Keratinocyte (primary cell): ENCODE data around the gene ADAMTS7.
"Not testable (repeated sequence)": the region's sequence is repeated elsewhere in the genome, so short reads cannot be mapped to it uniquely, and the experiment has no call there.

Experiments used
- EZH2 ChIP-seq: IDR thresholded peaks from one replicate; pipeline ENCODE4 v1.6.1; 2012; ENCODE audit warnings: inconsistent platforms, mild to moderate bottlenecking, low read length, moderate library complexity
- TF ChIP-seq, protein P1 (sequence below), 3 experiments: IDR thresholded peaks in 1 of 3; conservative IDR thresholded peaks in 1 of 3; optimal IDR thresholded peaks in 1 of 3; 2 replicates in 2 of 3; 3 replicates in 1 of 3; pipeline versions ENCODE3 to v1.5.1; 2011; ENCODE audit warnings: low read length in 3 of 3, mild to moderate bottlenecking in 3 of 3, moderate library complexity in 2 of 3, control low read depth in 1 of 3, inconsistent platforms in 1 of 3; ENCODE audit not compliant: insufficient read depth in 2 of 3; ENCODE audit errors: extremely low read depth in 1 of 3

DNA sequence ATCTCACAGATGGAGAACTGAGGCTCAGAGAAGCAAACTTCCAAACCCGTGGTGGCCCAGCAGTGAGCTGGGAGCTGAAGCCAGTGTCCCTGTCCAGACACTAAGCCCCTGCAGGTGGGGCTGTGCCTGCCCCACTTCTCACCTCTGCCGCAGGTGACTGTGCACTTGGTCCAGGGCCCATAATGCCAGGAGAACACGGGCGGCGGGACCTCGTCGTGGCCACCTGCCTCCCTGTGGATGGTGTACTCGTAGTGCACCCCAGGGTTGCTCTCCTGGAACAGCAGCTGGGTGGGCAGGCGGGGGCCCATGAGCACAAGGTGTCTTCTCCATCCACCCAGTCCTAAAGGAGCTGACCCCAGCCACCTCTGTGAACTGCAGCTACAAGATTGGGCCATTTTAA, 40.2 kb downstream of the ADAMTS7 start:
- TF ChIP-seq, protein P1, sequence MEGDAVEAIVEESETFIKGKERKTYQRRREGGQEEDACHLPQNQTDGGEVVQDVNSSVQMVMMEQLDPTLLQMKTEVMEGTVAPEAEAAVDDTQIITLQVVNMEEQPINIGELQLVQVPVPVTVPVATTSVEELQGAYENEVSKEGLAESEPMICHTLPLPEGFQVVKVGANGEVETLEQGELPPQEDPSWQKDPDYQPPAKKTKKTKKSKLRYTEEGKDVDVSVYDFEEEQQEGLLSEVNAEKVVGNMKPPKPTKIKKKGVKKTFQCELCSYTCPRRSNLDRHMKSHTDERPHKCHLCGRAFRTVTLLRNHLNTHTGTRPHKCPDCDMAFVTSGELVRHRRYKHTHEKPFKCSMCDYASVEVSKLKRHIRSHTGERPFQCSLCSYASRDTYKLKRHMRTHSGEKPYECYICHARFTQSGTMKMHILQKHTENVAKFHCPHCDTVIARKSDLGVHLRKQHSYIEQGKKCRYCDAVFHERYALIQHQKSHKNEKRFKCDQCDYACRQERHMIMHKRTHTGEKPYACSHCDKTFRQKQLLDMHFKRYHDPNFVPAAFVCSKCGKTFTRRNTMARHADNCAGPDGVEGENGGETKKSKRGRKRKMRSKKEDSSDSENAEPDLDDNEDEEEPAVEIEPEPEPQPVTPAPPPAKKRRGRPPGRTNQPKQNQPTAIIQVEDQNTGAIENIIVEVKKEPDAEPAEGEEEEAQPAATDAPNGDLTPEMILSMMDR (optimal IDR thresholded peaks at IDR 0.05 in 1 of 3, IDR thresholded peaks at IDR 0.05 in 1 of 3, conservative IDR thresholded peaks at IDR 0.05 in 1 of 3; ENCODE audit: extremely low read depth in 1 of 3, insufficient read depth in 2 of 3, low read length in 3 of 3) = not testable (repeated sequence)
- not testable (repeated sequence) for TF ChIP-seq EZH2
